PC-9 (cell line): ENCODE data around the gene MICALL1.

ENCODE experiments used
- CTCF ChIP-seq: fragments of 200-600 bp; sonication (generic); conservative IDR thresholded peaks from 2 replicates; pipeline ENCODE4 v1.6.1; 2017; ENCODE audit warnings: mixed run types, antibody characterized with exemption, mild to moderate bottlenecking, moderate library complexity
- EZH2 ChIP-seq: fragments of 200-600 bp; sonication (generic); IDR thresholded peaks from 2 replicates; pipeline ENCODE4 v1.8.0; 2017; ENCODE audit warnings: antibody characterized with exemption, low read depth

GRCh38 chr22:37904572-37905533, 1.2 kb upstream of the MICALL1 start:
- TF ChIP-seq CTCF (no peak), EZH2 (no peak)
